ENCODE measurements around the gene ST3GAL4.
"Not testable (repeated sequence)": the region's sequence is repeated elsewhere in the genome, so short reads cannot be mapped to it uniquely, and the experiment has no call there.

The ST3GAL4 gene

DNA sequence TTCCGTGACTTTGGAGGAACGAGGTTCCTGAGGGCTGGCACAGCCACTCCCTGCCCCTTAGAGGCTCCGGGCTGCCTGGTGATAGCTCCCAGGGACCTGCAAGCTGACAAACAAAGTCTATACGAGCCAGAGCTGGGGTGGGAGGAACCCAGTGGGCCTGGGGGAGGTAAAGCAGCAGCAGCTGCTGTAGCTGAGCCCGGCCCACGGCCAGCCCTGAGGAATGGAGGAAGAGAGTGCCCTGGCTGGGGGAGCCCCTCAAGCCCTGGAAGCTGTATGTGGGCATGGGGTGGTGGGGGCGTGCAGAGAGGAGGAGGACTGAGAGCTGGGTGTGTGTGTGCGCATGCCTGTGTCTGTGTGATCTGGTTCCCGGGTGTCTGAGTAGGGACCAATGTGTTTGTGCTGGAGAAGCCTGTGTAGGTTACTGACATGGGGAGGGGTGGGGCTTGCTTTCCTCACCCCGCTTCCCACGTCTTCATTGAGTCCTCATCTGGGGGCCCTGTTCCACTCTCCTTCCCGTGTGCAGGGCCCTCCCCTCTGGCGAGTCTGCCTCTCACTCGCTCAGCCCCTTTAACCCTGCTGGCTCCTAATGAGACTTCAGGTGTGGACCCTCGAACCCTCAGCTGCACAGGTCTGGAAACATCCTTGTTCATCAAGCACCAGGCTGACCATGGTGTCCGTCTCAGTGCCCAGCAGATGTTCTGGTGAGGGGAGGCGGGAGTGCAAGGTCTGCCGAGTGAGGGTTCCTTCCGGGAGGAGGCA lies 10.8 kb downstream of the ST3GAL4 start:
- H3K4me3 ChIP-seq (ENCODE audit: low read depth in 1 of 2, low read length in 1 of 2): no peak overlapping the region
- no peaks in the 10 kb centered on the region for H3K9me3 ChIP-seq
- TF ChIP-seq, protein P1, sequence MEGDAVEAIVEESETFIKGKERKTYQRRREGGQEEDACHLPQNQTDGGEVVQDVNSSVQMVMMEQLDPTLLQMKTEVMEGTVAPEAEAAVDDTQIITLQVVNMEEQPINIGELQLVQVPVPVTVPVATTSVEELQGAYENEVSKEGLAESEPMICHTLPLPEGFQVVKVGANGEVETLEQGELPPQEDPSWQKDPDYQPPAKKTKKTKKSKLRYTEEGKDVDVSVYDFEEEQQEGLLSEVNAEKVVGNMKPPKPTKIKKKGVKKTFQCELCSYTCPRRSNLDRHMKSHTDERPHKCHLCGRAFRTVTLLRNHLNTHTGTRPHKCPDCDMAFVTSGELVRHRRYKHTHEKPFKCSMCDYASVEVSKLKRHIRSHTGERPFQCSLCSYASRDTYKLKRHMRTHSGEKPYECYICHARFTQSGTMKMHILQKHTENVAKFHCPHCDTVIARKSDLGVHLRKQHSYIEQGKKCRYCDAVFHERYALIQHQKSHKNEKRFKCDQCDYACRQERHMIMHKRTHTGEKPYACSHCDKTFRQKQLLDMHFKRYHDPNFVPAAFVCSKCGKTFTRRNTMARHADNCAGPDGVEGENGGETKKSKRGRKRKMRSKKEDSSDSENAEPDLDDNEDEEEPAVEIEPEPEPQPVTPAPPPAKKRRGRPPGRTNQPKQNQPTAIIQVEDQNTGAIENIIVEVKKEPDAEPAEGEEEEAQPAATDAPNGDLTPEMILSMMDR (IDR thresholded peaks at IDR 0.05): no peak
- peaks cover 47 to 49% of the 10 kb centered on the region in 2 experiments for H3K4me1 ChIP-seq (ENCODE audit: control insufficient read depth in 1 of 2, insufficient read depth in 1 of 2, low read depth in 1 of 2, low read length in 1 of 2)
- peak overlapping the region; percentile 14 for H3K27ac ChIP-seq
- H3K27me3 ChIP-seq: no peaks in the 10 kb centered on the region
- peaks cover 6% of the 10 kb centered on the region for H3K36me3 ChIP-seq

DNA sequence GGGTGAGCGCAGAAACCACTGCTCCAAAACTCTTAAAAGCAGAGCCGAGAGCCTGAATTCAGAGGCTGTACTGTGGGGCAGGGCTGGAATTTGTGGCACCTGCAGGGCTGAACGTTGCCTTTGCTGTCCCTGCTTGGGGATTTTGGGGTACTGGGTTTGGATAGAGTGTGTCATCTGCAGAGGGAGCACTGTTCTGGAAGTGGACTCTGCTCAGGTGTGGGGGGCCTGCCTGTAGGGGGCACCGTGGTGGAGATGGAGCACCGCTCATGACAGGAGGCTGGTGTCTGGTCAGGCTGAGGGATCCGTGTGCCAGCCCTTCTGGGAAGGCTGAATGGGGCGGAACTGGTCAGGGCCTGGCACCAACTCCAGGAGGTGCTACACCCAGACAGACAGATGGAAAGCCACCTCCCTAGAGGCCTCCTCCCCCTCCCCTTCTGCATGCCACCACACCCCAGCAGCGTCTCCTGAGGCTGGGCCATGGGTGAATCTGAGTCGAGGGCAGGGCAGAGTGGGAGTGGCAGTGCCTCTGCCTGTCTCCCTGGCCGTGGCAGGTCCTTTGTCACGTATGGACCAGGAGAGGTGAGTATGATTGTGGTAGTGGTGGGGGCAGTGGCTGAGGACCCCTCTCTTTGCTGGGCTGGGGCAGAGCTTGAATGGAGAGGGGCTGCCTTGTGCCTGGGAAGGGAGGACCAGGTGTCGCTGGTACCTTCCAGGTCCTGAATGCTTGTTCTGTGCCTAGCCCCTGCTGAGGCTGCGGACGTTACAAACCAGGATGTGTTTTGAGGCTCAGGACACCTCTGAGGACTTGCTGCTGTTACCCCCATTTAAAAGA lies 11.6 kb downstream of the ST3GAL4 start:
- peak overlapping the region; percentile 14 for H3K27ac ChIP-seq
- not testable (repeated sequence) for H3K9me3 ChIP-seq; H3K27me3 ChIP-seq; H3K4me3 ChIP-seq (ENCODE audit: low read depth in 1 of 2, low read length in 1 of 2); H3K36me3 ChIP-seq
- peaks cover 43 to 49% of the 10 kb centered on the region in 2 experiments for H3K4me1 ChIP-seq (ENCODE audit: control insufficient read depth in 1 of 2, insufficient read depth in 1 of 2, low read depth in 1 of 2, low read length in 1 of 2)

DNA sequence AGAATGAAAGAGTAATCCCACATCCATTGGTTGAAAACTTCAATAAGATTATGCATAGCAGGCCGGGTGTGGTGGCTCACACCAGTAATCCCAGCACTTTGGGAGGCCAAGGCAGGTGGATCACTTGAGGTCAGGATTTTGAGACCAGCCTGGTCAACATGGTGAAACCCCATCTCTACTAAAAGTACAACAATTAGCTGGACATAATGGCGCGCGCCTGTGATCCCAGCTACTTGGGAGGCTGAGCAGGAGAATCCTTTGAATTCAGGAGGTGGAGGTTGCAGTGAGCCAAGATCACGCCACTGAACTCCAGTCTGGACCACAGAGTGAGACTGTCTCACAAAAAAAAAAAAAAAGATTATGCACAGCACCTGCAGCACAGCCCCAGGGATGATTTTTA lies 12.3 kb downstream of the ST3GAL4 start:
- not testable (repeated sequence) for H3K27me3 ChIP-seq, H3K36me3 ChIP-seq, H3K9me3 ChIP-seq
- Histone ChIP-seq H3K4me3 (ENCODE audit: low read depth in 1 of 2, low read length in 1 of 2) (peak overlapping the region in 1 of 2 experiments; percentile 49), H3K27ac (peak overlapping the region; percentile 87), H3K4me1 (ENCODE audit: control insufficient read depth in 1 of 2, insufficient read depth in 1 of 2, low read depth in 1 of 2, low read length in 1 of 2) (peaks cover 43 to 49% of the 10 kb centered on the region in 2 experiments)

DNA sequence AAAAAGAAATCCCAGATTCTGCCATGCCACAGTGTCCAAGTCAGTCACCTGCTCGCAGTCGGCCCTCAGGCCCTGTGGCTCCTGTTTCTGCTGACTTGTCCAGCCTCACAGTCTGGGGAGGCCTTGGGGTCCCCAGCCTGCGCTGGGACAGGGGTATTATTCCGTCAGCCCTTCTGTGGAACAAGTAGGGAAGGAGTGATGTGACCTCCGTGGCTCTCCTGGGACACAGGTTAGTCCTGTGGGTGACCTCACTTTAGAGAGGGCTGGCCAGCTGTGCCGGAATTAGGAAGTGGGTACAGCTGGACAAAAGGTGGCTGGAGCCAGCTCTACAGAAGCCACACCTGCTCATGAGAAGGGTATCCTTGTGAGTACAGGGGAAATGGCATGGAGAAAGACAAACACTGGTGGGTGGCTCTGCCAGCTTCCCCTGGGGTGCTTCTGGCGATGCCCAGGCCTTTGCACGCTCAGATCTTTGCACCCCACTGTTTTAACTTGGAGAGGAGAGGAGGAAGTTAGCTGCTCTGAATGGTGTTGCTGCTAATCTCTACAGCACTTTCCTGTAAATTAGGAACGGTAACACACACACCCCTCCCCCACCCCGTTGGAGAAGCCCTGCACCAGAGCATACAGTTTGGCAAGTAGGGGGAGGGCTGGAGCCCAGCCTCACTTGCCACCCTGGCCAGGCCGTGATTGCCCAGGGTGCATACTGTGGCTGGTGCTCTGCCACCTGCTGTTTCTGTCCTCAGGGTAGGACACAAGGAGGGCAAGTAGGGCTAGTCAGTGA lies 13.0 kb downstream of the ST3GAL4 start:
- not testable (repeated sequence) for H3K27me3 ChIP-seq, H3K36me3 ChIP-seq, H3K9me3 ChIP-seq
- Histone ChIP-seq H3K27ac (peak overlapping the region; percentile 87), H3K4me3 (ENCODE audit: low read depth in 1 of 2, low read length in 1 of 2) (peak overlapping the region; percentile 49), H3K4me1 (ENCODE audit: control insufficient read depth in 1 of 2, insufficient read depth in 1 of 2, low read depth in 1 of 2, low read length in 1 of 2) (peaks cover 43 to 49% of the 10 kb centered on the region in 2 experiments)

DNA sequence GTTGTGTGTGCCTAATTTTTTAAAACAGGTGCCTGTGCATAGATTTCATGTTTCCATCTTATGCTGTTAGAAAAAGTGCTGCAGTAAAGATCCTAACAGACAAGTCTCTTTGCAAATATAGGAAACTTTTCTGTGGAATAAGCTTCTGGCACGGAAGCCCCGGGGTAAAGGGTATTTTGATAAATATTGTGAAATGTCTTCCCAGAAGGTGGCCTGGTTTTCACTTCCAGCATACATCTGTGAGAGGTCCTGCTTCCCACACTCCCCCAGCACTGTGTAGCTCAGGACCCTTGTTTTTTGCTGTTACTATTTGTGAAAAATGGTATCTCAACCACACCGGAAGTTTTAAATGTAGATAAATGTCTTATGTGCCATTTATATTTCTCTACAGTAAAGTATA lies 14.5 kb downstream of the ST3GAL4 start:
- no peak overlapping the region for H3K4me3 ChIP-seq (ENCODE audit: low read depth in 1 of 2, low read length in 1 of 2)
- peak overlapping the region; percentile 87 for H3K27ac ChIP-seq
- no peaks in the 10 kb centered on the region for H3K9me3 ChIP-seq
- no peaks in the 10 kb centered on the region for H3K27me3 ChIP-seq
- peaks cover 39 to 44% of the 10 kb centered on the region in 2 experiments for H3K4me1 ChIP-seq (ENCODE audit: control insufficient read depth in 1 of 2, insufficient read depth in 1 of 2, low read depth in 1 of 2, low read length in 1 of 2)
- TF ChIP-seq, protein P1 (IDR thresholded peaks at IDR 0.05): no peak
- no peaks in the 10 kb centered on the region for H3K36me3 ChIP-seq

DNA sequence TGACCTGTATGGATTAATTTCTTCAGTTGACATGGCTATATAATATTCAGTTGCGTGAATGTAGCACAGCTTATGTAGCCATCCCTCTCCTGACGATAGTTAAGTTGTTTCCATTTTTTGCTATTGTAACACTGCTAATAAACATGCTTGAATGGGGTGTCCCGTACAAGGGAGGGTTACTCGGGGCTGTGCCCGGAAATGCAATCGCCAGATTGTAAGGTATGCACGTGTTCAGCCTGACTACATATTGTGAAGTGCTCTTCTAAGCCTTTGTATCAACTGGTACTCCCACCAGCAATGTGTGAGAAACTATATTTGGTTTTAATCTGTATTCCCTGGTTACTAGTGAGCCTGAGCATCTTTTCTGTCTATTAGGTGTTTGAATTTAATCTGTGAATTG lies 16.1 kb downstream of the ST3GAL4 start:
- H3K9me3 ChIP-seq: no peaks in the 10 kb centered on the region
- H3K27me3 ChIP-seq: no peaks in the 10 kb centered on the region
- TF ChIP-seq, protein P1 (IDR thresholded peaks at IDR 0.05): no peak
- no peaks in the 10 kb centered on the region for H3K36me3 ChIP-seq
- H3K4me3 ChIP-seq (ENCODE audit: low read depth in 1 of 2, low read length in 1 of 2): no peak overlapping the region
- H3K27ac ChIP-seq: no peak overlapping the region
- peaks cover 34 to 37% of the 10 kb centered on the region in 2 experiments for H3K4me1 ChIP-seq (ENCODE audit: control insufficient read depth in 1 of 2, insufficient read depth in 1 of 2, low read depth in 1 of 2, low read length in 1 of 2)

DNA sequence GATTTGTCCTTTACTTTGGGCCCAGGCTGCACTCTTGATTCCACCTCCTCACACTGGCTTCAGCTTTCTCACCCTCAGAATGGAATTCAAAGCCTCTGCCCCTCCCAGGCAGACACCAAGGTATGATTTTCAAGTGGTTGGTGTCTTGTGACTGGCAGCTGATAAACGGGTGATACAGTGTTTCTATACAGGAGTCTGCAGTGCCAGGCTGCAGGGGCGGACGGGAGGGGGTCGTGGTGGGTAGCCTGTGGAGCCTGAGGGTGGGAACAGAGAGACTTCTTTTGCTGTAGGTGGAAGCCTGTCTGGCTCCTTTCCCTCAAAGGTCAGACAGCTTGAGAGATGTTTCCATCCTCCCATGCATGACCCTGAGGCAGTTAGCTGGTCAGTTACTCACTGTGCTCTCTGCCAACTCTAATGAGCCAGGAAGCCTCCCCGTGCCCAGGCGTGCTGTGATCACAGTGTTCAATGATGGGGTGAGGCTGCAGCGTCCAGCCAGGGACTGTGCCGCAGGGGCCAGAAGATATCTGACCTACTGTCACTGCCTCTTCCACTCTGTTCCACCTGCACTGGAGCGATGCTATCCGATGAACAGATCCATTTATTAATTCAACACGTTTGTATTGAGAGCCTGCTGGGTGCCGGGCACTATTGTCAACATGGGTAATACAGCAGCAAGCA lies 18.0 kb downstream of the ST3GAL4 start:
- H3K27ac ChIP-seq; H3K4me3 ChIP-seq (ENCODE audit: low read depth in 1 of 2, low read length in 1 of 2); H3K27me3 ChIP-seq; H3K36me3 ChIP-seq; H3K9me3 ChIP-seq: not testable (repeated sequence)
- peaks cover 17 to 21% of the 10 kb centered on the region in 2 experiments for H3K4me1 ChIP-seq (ENCODE audit: control insufficient read depth in 1 of 2, insufficient read depth in 1 of 2, low read depth in 1 of 2, low read length in 1 of 2)

DNA sequence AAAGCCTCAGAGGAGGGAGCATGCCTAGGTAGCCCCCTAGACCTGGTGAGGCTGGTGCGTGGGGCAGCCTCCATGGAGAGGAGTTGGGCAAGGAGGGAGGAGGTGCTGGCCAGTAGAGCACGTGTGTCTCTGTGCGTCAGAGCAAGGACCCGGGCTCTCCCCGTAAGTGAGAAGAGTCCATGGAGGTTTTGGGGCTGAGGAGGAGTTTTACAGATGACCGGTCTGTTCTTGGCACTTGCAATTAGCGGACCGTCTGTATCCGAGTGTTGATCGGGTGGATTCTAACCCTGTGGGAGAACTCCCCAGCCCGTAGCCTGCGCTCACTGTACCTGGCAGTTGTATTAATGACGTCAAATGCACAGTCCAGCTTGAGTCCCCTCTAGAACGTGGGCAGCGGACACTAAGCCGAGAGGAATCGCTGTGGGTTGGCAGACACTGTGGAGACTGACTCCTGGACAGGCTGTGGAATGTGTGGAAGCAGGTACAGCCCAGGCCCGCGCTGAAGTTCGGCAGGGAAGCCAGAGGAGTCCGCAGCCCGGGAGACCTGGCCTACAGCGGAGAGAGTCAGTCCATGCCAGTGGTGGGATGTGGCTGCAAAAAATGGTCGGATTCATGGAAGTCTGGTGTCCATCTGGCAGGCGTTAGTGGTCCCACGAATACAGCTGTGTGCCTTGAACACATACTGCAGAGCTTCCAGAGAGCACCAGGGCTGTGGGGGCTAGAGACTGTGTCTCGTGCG lies 19.2 kb downstream of the ST3GAL4 start:
- not testable (repeated sequence) for H3K4me3 ChIP-seq (ENCODE audit: low read depth in 1 of 2, low read length in 1 of 2); H3K36me3 ChIP-seq; H3K9me3 ChIP-seq; H3K27me3 ChIP-seq; H3K4me1 ChIP-seq (ENCODE audit: control insufficient read depth in 1 of 2, insufficient read depth in 1 of 2, low read depth in 1 of 2, low read length in 1 of 2); H3K27ac ChIP-seq
